ENCODE data around the gene PLAAT2. TPM values are rescaled to one million over a fixed set of nuclear protein-coding genes. Genes with fewer than 3 reads are reported as not detected.
"Not testable (repeated sequence)": the region's sequence is repeated elsewhere in the genome, so short reads cannot be mapped to it uniquely, and the experiment has no call there.

PLAAT2 gene
- total RNA-seq, 2 experiments from 2014 or later = 0.30 TPM; not detected in 1

GRCh38 chr11:63532799-63533475 lies 30.2 kb downstream of the PLAAT2 start:
- POLR2A ChIA-PET = interaction anchor here (1.3 kb wide), 1 partner anchor 19 kb away, joined by 3 read pairs; no protein-coding TSS in a partner anchor
- CTCF ChIA-PET = no interaction called here

- CTCF ChIA-PET = interaction anchor here (0.9 kb wide), 1 partner anchor 63 kb away, joined by 3 read pairs; no protein-coding TSS in a partner anchor
These were observed 31.1 kb downstream of the PLAAT2 start for GRCh38 chr11:63532117-63532516.

DNA sequence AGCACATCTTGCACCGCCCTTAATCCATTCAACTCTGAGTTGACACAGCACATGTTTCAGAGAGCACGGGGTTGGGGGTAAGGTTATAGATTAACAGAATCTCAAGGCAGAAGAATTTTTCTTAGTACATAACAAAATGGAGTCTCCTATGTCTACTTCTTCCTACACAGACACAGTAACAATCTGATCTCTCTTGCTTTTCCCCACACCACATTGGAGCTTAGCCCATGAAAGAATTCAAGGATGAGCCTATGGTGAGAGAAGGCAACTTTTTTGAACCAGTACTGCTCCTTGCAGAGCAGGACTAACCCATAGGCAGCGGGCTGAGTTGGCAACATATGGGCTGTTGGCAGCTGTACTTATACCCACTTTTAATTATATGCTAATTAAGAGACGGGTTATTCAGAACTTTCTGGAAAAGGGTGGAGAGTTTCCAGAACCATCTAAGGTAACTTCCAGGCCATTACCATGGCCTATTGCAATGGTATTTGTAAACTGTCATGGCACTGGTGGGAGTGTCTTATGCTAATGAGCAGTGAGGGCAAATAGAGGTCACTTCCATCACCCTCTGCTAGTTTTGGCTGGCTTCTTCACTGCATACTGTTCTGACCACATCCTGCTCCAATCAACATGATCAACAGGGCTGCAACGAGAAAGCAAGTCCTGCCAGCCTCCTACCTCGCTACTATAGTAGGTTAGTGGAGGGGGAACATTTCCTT lies 31.9 kb downstream of the PLAAT2 start:
- ChIA-PET CTCF (interaction anchor here (0.9 kb wide), 1 partner anchor 62 kb away, joined by 3 read pairs; no protein-coding TSS in a partner anchor), POLR2A (interaction anchor here (0.6 kb wide), 1 partner anchor 21 kb away, joined by 8 read pairs; no protein-coding TSS in a partner anchor)

More at GRCh38 chr11:63532117-63532516, 31.1 kb downstream of the PLAAT2 start:
- POLR2A ChIA-PET = no interaction called here

GRCh38 chr11:63530021-63530420 lies 33.2 kb downstream of the PLAAT2 start:
- POLR2A ChIA-PET = no interaction called here
- CTCF ChIA-PET = interaction anchor here (1.2 kb wide), 1 partner anchor 52 kb away, joined by 3 read pairs; no protein-coding TSS in a partner anchor

GRCh38 chr11:63529373-63529772 lies 33.8 kb downstream of the PLAAT2 start:
- POLR2A ChIA-PET = not testable (repeated sequence)
- CTCF ChIA-PET = interaction anchor here (1.2 kb wide), 1 partner anchor 51 kb away, joined by 3 read pairs; no protein-coding TSS in a partner anchor

DNA sequence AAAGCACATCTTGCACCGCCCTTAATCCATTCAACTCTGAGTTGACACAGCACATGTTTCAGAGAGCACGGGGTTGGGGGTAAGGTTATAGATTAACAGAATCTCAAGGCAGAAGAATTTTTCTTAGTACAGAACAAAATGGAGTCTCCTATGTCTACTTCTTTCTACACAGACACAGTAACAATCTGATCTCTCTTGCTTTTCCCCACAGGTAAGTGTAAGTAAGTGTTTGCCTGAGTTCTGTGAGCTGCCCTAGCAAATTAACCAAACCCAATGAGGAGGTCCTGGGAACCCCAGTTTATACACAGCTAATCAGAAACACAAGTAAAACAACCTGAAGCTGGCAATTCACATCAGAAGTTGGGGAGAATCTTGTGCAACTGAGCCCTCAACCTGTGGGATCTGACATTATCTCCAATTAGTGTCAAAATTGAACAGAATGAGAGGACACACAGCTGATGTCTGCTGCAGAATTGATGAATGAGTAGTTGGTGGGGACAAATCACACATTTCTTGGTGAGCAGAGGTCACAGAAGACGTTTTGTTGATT lies 34.4 kb downstream of the PLAAT2 start:
- CTCF ChIA-PET = interaction anchor here (1.2 kb wide), 1 partner anchor 50 kb away, joined by 3 read pairs; no protein-coding TSS in a partner anchor
- POLR2A ChIA-PET = not testable (repeated sequence)

- CTCF ChIA-PET, POLR2A ChIA-PET: not testable (repeated sequence)
These were observed 35.0 kb downstream of the PLAAT2 start for GRCh38 chr11:63528156-63528555.

- ChIA-PET CTCF (interaction anchor here (0.6 kb wide), 1 partner anchor 35 kb away, joined by 4 read pairs; no protein-coding TSS in a partner anchor), POLR2A (no interaction called here)
These were observed 35.5 kb downstream of the PLAAT2 start for GRCh38 chr11:63527667-63528066.

- ChIA-PET CTCF (no interaction called here), POLR2A (no interaction called here)
These were observed 40.0 kb downstream of the PLAAT2 start for GRCh38 chr11:63523151-63523550.

- CTCF ChIA-PET = no interaction called here
- POLR2A ChIA-PET = no interaction called here
These were observed 41.3 kb downstream of the PLAAT2 start for GRCh38 chr11:63521896-63522295.

- ChIA-PET POLR2A (no interaction called here), CTCF (interaction anchor here (1.7 kb wide), 1 partner anchor 43 kb away, joined by 4 read pairs; the partner anchor contains the start of gene PLAAT2)
These were observed 42.5 kb downstream of the PLAAT2 start for GRCh38 chr11:63520606-63521170.

- ChIA-PET POLR2A (no interaction called here), CTCF (no interaction called here)
These were observed 44.6 kb downstream of the PLAAT2 start for GRCh38 chr11:63518548-63518947.

GRCh38 chr11:63517156-63517555 lies 46.0 kb downstream of the PLAAT2 start:
- CTCF ChIA-PET = no interaction called here
- POLR2A ChIA-PET = no interaction called here

- POLR2A ChIA-PET = no interaction called here
- CTCF ChIA-PET = no interaction called here
These were observed 47.1 kb downstream of the PLAAT2 start for GRCh38 chr11:63516109-63516508.

DNA sequence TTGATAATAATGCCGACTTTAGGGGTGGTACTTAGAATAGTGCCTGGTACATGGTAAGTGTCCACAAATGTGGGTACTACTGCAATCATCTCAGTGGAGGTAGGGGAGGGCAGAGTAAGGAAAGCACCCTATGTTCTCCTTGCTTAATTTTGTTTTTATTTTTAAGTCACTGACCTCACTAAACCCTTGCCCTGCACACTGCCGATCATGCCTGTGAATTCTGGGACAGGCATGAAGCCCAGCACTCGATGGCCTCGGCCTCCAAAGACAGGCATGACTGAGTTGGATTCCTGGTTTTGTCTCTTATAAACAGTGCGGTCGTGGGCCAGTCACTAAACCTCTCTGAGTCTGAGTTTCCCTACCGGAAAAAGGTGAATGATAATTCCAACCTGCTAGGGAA lies 50.4 kb downstream of the PLAAT2 start:
- CTCF ChIA-PET = no interaction called here
- POLR2A ChIA-PET = no interaction called here

DNA sequence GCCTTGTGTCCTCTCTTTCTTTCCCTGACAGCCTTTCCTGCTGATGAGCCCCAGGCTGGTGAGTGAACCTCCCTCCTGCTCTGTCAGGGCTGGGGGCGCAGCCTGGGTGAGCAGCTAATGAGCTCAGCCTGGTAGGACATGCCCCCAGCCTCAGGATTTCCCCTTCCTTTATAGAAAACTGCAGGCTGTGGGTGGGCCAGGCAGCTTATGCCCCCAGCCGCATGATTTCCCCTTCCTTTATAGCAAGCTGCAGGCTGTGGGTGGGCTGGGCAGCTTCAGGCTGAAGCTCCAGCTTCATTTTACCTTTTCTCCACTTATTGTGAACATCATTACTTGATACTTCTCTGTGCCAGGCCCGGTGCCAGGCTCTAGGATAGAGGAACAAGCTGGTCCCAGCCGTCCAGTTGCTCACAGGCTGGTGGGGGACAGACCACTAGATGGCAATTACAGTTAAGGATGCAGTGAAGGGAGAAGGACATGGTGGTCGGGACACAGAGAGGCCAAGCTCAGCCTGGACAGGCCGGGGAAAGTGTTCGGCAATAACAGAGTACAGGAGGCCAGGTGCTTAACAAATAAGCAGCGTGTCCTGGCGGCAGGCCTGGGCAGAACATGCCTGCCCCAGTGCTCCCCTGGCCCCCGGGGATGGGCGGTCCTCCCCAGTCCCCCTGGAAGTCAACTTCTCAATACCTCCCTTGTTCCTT lies 52.0 kb downstream of the PLAAT2 start:
- POLR2A ChIA-PET = no interaction called here
- CTCF ChIA-PET = no interaction called here

- POLR2A ChIA-PET = no interaction called here
These were observed 52.7 kb downstream of the PLAAT2 start for GRCh38 chr11:63510360-63511047.

GRCh38 chr11:63508745-63509144 lies 54.4 kb downstream of the PLAAT2 start:
- POLR2A ChIA-PET = no interaction called here

More at GRCh38 chr11:63510360-63511047, 52.7 kb downstream of the PLAAT2 start:
- CTCF ChIA-PET = no interaction called here

GRCh38 chr11:63508009-63508408 lies 55.2 kb downstream of the PLAAT2 start:
- ChIA-PET CTCF (interaction anchor here (0.6 to 1.3 kb wide), 2 partner anchors 17 to 1197 kb away, joined by 3 read pairs; no protein-coding TSS in a partner anchor), POLR2A (no interaction called here)

More at GRCh38 chr11:63508745-63509144, 54.4 kb downstream of the PLAAT2 start:
- CTCF ChIA-PET = interaction anchor here (1.3 kb wide), 1 partner anchor 17 kb away, joined by 3 read pairs; no protein-coding TSS in a partner anchor

All from activated CD8-positive, alpha-beta memory T cell treated with anti-CD3 and anti-CD28 coated beads for 36 hours (primary cell).